GM12878 (cell line): ENCODE measurements around the gene PRKN.

ENCODE experiments used
- CBX3 ChIP-seq: fragments of 200-600 bp; sonication (generic); IDR thresholded peaks from 2 replicates; pipeline ENCODE4 v1.6.1; 2016; ENCODE audit warnings: low read depth, borderline replicate concordance
- CREB1 ChIP-seq: IDR thresholded peaks from 2 replicates; pipeline ENCODE4 v1.6.1; 2012; ENCODE audit warnings: low read depth, mild to moderate bottlenecking, inconsistent platforms
- EGR1 ChIP-seq, 2 experiments: IDR thresholded peaks; 1 replicate in 1 of 2; 2 replicates in 1 of 2; pipeline ENCODE4 v1.6.1; 2011 to 2012; ENCODE audit warnings: low read depth in 2 of 2, low read length in 2 of 2, borderline replicate concordance in 1 of 2, mild to moderate bottlenecking in 1 of 2, moderate library complexity in 1 of 2
- ESRRA ChIP-seq: IDR thresholded peaks from 2 replicates; pipeline ENCODE4 v1.6.1; 2012; ENCODE audit warnings: mild to moderate bottlenecking, low read length, improper control_type of control experiment
- HDAC2 ChIP-seq: fragments of 200-600 bp; sonication (generic); IDR thresholded peaks from 2 replicates; pipeline ENCODE4 v1.6.1; 2017
- TAF1 ChIP-seq: IDR thresholded peaks from 2 replicates; pipeline ENCODE4 v1.6.1; 2011; ENCODE audit warnings: mild to moderate bottlenecking, low read depth, low read length, borderline replicate concordance
- TCF7 ChIP-seq: IDR thresholded peaks from 2 replicates; pipeline ENCODE4 v1.6.1; 2014; ENCODE audit warnings: antibody characterized with exemption, borderline replicate concordance
- ZNF274 ChIP-seq: IDR thresholded peaks from one replicate; pipeline ENCODE4 v1.8.0; 2011; ENCODE audit not compliant: insufficient read length, insufficient read depth
- ZNF592 ChIP-seq: fragments of 450-650 bp; IDR thresholded peaks from 2 replicates; pipeline ENCODE4 v1.6.1; 2017; ENCODE audit warnings: mild to moderate bottlenecking, moderate library complexity
- TF ChIP-seq, protein P1 (sequence below), 3 experiments: IDR thresholded peaks in 2 of 3; conservative IDR thresholded peaks in 1 of 3; 2 replicates each; pipeline ENCODE4 v1.5.1; 2011; ENCODE audit warnings: low read depth in 3 of 3, low read length in 3 of 3, mild to moderate bottlenecking in 3 of 3, control low read depth in 2 of 3, moderate library complexity in 2 of 3, inconsistent platforms in 1 of 3, mixed read lengths in 1 of 3; ENCODE audit not compliant: control insufficient read depth in 2 of 3, insufficient read depth in 1 of 3; ENCODE audit errors: extremely low read depth in 1 of 3
- TF ChIP-seq, protein P2 (sequence below): IDR thresholded peaks from 2 replicates; pipeline ENCODE4 v1.6.1; 2012; ENCODE audit warnings: mild to moderate bottlenecking, low read depth, low read length
- TF ChIP-seq, protein P3 (sequence below): fragments of 150-350 bp; IDR thresholded peaks from 2 replicates; pipeline ENCODE4 v1.6.1; 2014; ENCODE audit warnings: mild to moderate bottlenecking, low read depth, low read length

GRCh38 chr6:162220876-162221275 is 506.7 kb downstream of the PRKN start:
- no peak for TF ChIP-seq TAF1
- TF ChIP-seq, protein P1, sequence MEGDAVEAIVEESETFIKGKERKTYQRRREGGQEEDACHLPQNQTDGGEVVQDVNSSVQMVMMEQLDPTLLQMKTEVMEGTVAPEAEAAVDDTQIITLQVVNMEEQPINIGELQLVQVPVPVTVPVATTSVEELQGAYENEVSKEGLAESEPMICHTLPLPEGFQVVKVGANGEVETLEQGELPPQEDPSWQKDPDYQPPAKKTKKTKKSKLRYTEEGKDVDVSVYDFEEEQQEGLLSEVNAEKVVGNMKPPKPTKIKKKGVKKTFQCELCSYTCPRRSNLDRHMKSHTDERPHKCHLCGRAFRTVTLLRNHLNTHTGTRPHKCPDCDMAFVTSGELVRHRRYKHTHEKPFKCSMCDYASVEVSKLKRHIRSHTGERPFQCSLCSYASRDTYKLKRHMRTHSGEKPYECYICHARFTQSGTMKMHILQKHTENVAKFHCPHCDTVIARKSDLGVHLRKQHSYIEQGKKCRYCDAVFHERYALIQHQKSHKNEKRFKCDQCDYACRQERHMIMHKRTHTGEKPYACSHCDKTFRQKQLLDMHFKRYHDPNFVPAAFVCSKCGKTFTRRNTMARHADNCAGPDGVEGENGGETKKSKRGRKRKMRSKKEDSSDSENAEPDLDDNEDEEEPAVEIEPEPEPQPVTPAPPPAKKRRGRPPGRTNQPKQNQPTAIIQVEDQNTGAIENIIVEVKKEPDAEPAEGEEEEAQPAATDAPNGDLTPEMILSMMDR (IDR thresholded peaks at IDR 0.05 in 2 of 3, conservative IDR thresholded peaks at IDR 0.05 in 1 of 3; ENCODE audit: control insufficient read depth in 2 of 3, extremely low read depth in 1 of 3, insufficient read depth in 1 of 3, low read depth in 3 of 3, low read length in 3 of 3): no peak
- no peak for TF ChIP-seq CBX3
- TF ChIP-seq, protein P2, sequence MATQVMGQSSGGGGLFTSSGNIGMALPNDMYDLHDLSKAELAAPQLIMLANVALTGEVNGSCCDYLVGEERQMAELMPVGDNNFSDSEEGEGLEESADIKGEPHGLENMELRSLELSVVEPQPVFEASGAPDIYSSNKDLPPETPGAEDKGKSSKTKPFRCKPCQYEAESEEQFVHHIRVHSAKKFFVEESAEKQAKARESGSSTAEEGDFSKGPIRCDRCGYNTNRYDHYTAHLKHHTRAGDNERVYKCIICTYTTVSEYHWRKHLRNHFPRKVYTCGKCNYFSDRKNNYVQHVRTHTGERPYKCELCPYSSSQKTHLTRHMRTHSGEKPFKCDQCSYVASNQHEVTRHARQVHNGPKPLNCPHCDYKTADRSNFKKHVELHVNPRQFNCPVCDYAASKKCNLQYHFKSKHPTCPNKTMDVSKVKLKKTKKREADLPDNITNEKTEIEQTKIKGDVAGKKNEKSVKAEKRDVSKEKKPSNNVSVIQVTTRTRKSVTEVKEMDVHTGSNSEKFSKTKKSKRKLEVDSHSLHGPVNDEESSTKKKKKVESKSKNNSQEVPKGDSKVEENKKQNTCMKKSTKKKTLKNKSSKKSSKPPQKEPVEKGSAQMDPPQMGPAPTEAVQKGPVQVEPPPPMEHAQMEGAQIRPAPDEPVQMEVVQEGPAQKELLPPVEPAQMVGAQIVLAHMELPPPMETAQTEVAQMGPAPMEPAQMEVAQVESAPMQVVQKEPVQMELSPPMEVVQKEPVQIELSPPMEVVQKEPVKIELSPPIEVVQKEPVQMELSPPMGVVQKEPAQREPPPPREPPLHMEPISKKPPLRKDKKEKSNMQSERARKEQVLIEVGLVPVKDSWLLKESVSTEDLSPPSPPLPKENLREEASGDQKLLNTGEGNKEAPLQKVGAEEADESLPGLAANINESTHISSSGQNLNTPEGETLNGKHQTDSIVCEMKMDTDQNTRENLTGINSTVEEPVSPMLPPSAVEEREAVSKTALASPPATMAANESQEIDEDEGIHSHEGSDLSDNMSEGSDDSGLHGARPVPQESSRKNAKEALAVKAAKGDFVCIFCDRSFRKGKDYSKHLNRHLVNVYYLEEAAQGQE: no peak
- no peak for TF ChIP-seq CREB1
- TF ChIP-seq TCF7: no peak
- TF ChIP-seq ZNF592: no peak
- no peak for TF ChIP-seq ESRRA
- no peak for TF ChIP-seq ZNF274
- TF ChIP-seq, protein P3, sequence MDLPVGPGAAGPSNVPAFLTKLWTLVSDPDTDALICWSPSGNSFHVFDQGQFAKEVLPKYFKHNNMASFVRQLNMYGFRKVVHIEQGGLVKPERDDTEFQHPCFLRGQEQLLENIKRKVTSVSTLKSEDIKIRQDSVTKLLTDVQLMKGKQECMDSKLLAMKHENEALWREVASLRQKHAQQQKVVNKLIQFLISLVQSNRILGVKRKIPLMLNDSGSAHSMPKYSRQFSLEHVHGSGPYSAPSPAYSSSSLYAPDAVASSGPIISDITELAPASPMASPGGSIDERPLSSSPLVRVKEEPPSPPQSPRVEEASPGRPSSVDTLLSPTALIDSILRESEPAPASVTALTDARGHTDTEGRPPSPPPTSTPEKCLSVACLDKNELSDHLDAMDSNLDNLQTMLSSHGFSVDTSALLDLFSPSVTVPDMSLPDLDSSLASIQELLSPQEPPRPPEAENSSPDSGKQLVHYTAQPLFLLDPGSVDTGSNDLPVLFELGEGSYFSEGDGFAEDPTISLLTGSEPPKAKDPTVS: no peak
- TF ChIP-seq EGR1 (IDR thresholded peaks at IDR 0.05; ENCODE audit: borderline replicate concordance in 1 of 2, low read depth in 2 of 2, low read length in 2 of 2): no peak
- TF ChIP-seq HDAC2: no peak
